ENCODE measurements around the gene SRMS.

The SRMS gene

GRCh38 chr20:63552481-63553249 is 5.1 kb upstream of the SRMS start:
- no peak for DNase-seq

- no peak for DNase-seq
Measured at GRCh38 chr20:63551068-63551467, 3.5 kb upstream of the SRMS start.

GRCh38 chr20:63549679-63550282 is 2.2 kb upstream of the SRMS start:
- DNase-seq = no peak

- no peak for DNase-seq
Measured at GRCh38 chr20:63549019-63549418, 1.5 kb upstream of the SRMS start.

GRCh38 chr20:63548542-63548941 is 993 bp upstream of the SRMS start:
- no peak for DNase-seq

- DNase-seq = no peak
Measured at GRCh38 chr20:63546956-63547724, 409 bp downstream of the SRMS start.

GRCh38 chr20:63546256-63546955 is 1.1 kb downstream of the SRMS start:
- DNase-seq = no peak

GRCh38 chr20:63545814-63546213 is 1.7 kb downstream of the SRMS start:
- DNase-seq = no peak

- DNase-seq = no peak
Measured at GRCh38 chr20:63544958-63545516, 2.5 kb downstream of the SRMS start.

- no peak for DNase-seq
Measured at GRCh38 chr20:63544241-63544957, 3.1 kb downstream of the SRMS start.

- DNase-seq = no peak
Measured at GRCh38 chr20:63543733-63544132, 3.8 kb downstream of the SRMS start.

- DNase-seq = no peak
Measured at GRCh38 chr20:63543131-63543530, 4.4 kb downstream of the SRMS start.

GRCh38 chr20:63542696-63543095 is 4.9 kb downstream of the SRMS start:
- DNase-seq = no peak

- DNase-seq = no peak
Measured at GRCh38 chr20:63542031-63542559, 5.5 kb downstream of the SRMS start.

- no peak for DNase-seq
Measured at GRCh38 chr20:63541371-63541770, 6.2 kb downstream of the SRMS start.

GRCh38 chr20:63540417-63541186 is 6.9 kb downstream of the SRMS start:
- peak; percentile 6 for DNase-seq

GRCh38 chr20:63539441-63540370 is 7.8 kb downstream of the SRMS start:
- no peak for DNase-seq

GRCh38 chr20:63539092-63539430 is 8.5 kb downstream of the SRMS start:
- DNase-seq = no peak

- no peak for DNase-seq
Measured at GRCh38 chr20:63538204-63539091, 9.1 kb downstream of the SRMS start.
